GM12878 (cell line): ENCODE results near the gene SUPT3H. TPM values are rescaled to one million over a fixed set of nuclear protein-coding genes. Genes with fewer than 3 reads are reported as not detected.

Source experiments
- ATAC-seq: fragments of 200-7000 bp; cut with Tn5 transposase; 3 replicates; pipeline ENCODE4 v1.9.1; 2020; ENCODE audit warnings: mild to moderate bottlenecking, moderate library complexity
- BruUV-seq: library from RNA; stranded (reverse); fragments of 400-500 nt; replicated peaks from 2 replicates; lab custom pipeline; 2021; lab: Mats Ljungman, UMichigan
- CTCF ChIA-PET: fragments of 300-600 bp; sonication (Branson Sonifier 250); formaldehyde crosslinking; extraction: SDS; loops from one replicate; lab custom pipeline; 2021; ENCODE audit warnings: inconsistent platforms; lab: Yijun Ruan, JAX
- POLR2A ChIA-PET: fragments of 350-600 bp; formaldehyde crosslinking; extraction: SDS; loops from one replicate; lab custom pipeline; 2021; ENCODE audit warnings: inconsistent platforms; lab: Charles Lee
- RAD21 ChIA-PET: fragments of 300-600 bp; sonication (Branson Sonifier 250); formaldehyde crosslinking; loops from one replicate; lab custom pipeline; 2023; ENCODE audit warnings: antibody characterized with exemption; ENCODE audit not compliant: unreplicated experiment; lab: Charles Lee
- SMC1A ChIA-PET: fragments of 300-600 bp; sonication (Branson Sonifier 250); formaldehyde crosslinking; loops from one replicate; lab custom pipeline; 2023; ENCODE audit not compliant: unreplicated experiment, uncharacterized antibody; lab: Charles Lee
- DNase-seq: peaks from one replicate; pipeline ENCODE4 v3.0.0-alpha.2; 2011; ENCODE audit warnings: low read depth, low spot score
- FAIRE-seq: peaks from 3 replicates; lab custom pipeline; 2011; peaks lifted over from hg19 to GRCh38; lab: Jason Lieb, UNC
- H2AFZ ChIP-seq: 2 replicates; pipeline ENCODE4 v1.6.0; 2011; ENCODE audit warnings: low read depth, low read length, control low read depth; ENCODE audit not compliant: control insufficient read depth
- H3K27ac ChIP-seq: 2 replicates; pipeline ENCODE4 v1.5.1; 2011; ENCODE audit warnings: control low read depth; ENCODE audit not compliant: control insufficient read depth, insufficient read depth
- H3K27me3 ChIP-seq, 2 experiments: replicated peaks in 1 of 2; 2 replicates each; pipeline versions ENCODE4 v1.6.0 to v1.6.1; 2011; ENCODE audit warnings: low read length in 1 of 2; ENCODE audit not compliant: control insufficient read depth in 2 of 2, insufficient read depth in 2 of 2
- H3K36me3 ChIP-seq, 2 experiments: 2 replicates each; pipeline ENCODE4 v1.5.1; 2011; ENCODE audit warnings: low read length in 1 of 2; ENCODE audit not compliant: control insufficient read depth in 2 of 2, insufficient read depth in 2 of 2
- H3K4me1 ChIP-seq: 2 replicates; pipeline ENCODE4 v1.6.1; 2011; ENCODE audit warnings: mild to moderate bottlenecking, low read length, moderate library complexity, mixed read lengths; ENCODE audit not compliant: control insufficient read depth, insufficient read depth
- H3K4me2 ChIP-seq: 2 replicates; pipeline ENCODE4 v1.6.0; 2011; ENCODE audit warnings: control low read depth; ENCODE audit not compliant: control insufficient read depth, insufficient read depth
- H3K4me3 ChIP-seq: fragments of 200-600 bp; sonication (generic); 2 replicates; pipeline ENCODE4 v1.5.1; 2016
- H3K79me2 ChIP-seq: 2 replicates; pipeline ENCODE4 v1.6.0; 2011; ENCODE audit warnings: low read length; ENCODE audit not compliant: control insufficient read depth, insufficient read depth
- H3K9ac ChIP-seq: 2 replicates; pipeline ENCODE4 v1.8.0; 2011; ENCODE audit warnings: low read length, control low read depth, mixed read lengths; ENCODE audit not compliant: control insufficient read depth, insufficient read depth
- H3K9me3 ChIP-seq: replicated peaks from 3 replicates; pipeline ENCODE4 v1.5.1; 2011; ENCODE audit warnings: mild to moderate bottlenecking, low read length; ENCODE audit not compliant: control insufficient read depth, insufficient read depth
- H4K20me1 ChIP-seq: 2 replicates; pipeline ENCODE4 v1.6.0; 2011; ENCODE audit not compliant: control insufficient read depth, insufficient read depth
- BCL3 ChIP-seq: IDR thresholded peaks from 2 replicates; pipeline ENCODE4 v1.6.1; 2011; ENCODE audit warnings: borderline replicate concordance, low read depth, mild to moderate bottlenecking, moderate library complexity, low read length; ENCODE audit not compliant: insufficient read depth, poor library complexity, severe bottlenecking
- BMI1 ChIP-seq: fragments of 450-650 bp; IDR thresholded peaks from 2 replicates; pipeline ENCODE4 v1.6.1; 2016; ENCODE audit warnings: mild to moderate bottlenecking, moderate library complexity, borderline replicate concordance
- BRCA1 ChIP-seq: IDR thresholded peaks from 2 replicates; pipeline ENCODE4 v1.6.1; 2011; ENCODE audit warnings: low read depth, low read length, improper control_type of control experiment
- CBX5 ChIP-seq: sonication (generic); IDR thresholded peaks from 2 replicates; pipeline ENCODE4 v1.6.1; 2016; ENCODE audit warnings: low read depth, moderate library complexity, mild to moderate bottlenecking, inconsistent platforms
- CREM ChIP-seq: IDR thresholded peaks from 2 replicates; pipeline ENCODE4 v1.6.1; 2014; ENCODE audit warnings: antibody characterized with exemption, low read depth
- MXI1 ChIP-seq: fragments of 150-350 bp; IDR thresholded peaks from 2 replicates; pipeline ENCODE4 v1.6.1; 2011; ENCODE audit warnings: low read depth, mild to moderate bottlenecking, inconsistent platforms, low read length, improper control_type of control experiment
- SMAD5 ChIP-seq: IDR thresholded peaks from 2 replicates; pipeline ENCODE4 v1.6.1; 2016; ENCODE audit warnings: antibody characterized with exemption, low read depth
- SPI1 ChIP-seq: IDR thresholded peaks from 2 replicates; pipeline ENCODE4 v1.6.1; 2011; ENCODE audit warnings: low read depth, mild to moderate bottlenecking, low read length, moderate library complexity, borderline replicate concordance; ENCODE audit not compliant: insufficient read depth
- WGBS: methylation state at CpG from one replicate; pipeline ENCODE4 v1.1.6; 2016; ENCODE audit warnings: low lambda C conversion rate; ENCODE audit not compliant: insufficient replicate concordance, insufficient coverage; ENCODE audit errors: missing lambda C conversion rate; 5-methylcytosine and 5-hydroxymethylcytosine counted together
- in situ Hi-C: fragments of 300-500 bp; cut with MboI; formaldehyde crosslinking; loops from 9 replicates; pipeline ENCODE4 v1.14.3; 2018; ENCODE audit warnings: mixed read lengths
- intact Hi-C: fragments of 100-400 bp; cut with micrococcal nuclease; formaldehyde crosslinking; loops from one replicate; pipeline ENCODE4 v1.14.2; 2022; ENCODE audit not compliant: unreplicated experiment
- polyA plus RNA-seq, 11 experiments: library from polyadenylated mRNA; depleted of rRNA in 4 of 11; unstranded in 6 of 11; stranded (reverse) in 5 of 11; fragments of >200 nt; fragmentation: Nextera tagmentation in 4 of 11; fragmentation: Illumina TruSeq in 1 of 11; extraction: Ambion mirVana in 4 of 11; extraction: Trizol in 1 of 11; gene quantifications; 1 replicate in 1 of 11; 2 replicates in 10 of 11; pipeline versions ENCODE4 v1.2.1 to v1.2.3, GENCODE V29; 2011 to 2016; ENCODE audit warnings: inconsistent platforms in 2 of 11, missing spikeins in 2 of 11, low read depth in 1 of 11
- total RNA-seq, 4 experiments: library from RNA; depleted of rRNA in 3 of 4; stranded (reverse); fragments of >200 nt in 3 of 4; fragmentation: Illumina TruSeq in 1 of 4; extraction: Trizol in 1 of 4; gene quantifications; 2 replicates each; pipeline versions ENCODE4 v1.2.1 to v1.2.3, GENCODE V29; 2013 to 2021

SUPT3H gene
- total and polyA plus RNA-seq, 10 of the 15 experiments (the other 5 are each of a cell fraction or from before 2014, with no cell fraction given): 0.51 to 3.7 (median 2.0) TPM

- CTCF ChIA-PET: no interaction called here
- H3K27me3 ChIP-seq: no peaks in the 10 kb centered on the region
- no peak overlapping the region for H2AFZ ChIP-seq
- H3K4me3 ChIP-seq: no peak overlapping the region
- H3K9ac ChIP-seq: no peak overlapping the region
- H3K36me3 ChIP-seq: no peaks in the 10 kb centered on the region
- DNase-seq: no peak
- in situ Hi-C loops: no loop called here
- no peaks in the 10 kb centered on the region; the same call in 2 of the 3 replicates for H3K9me3 ChIP-seq
- intact Hi-C loops: no loop called here
- no peaks in the 10 kb centered on the region for H3K79me2 ChIP-seq
- TF ChIP-seq BMI1 (no peak), SMAD5 (no peak), SPI1 (no peak), MXI1 (no peak), BRCA1 (no peak), CREM (no peak), CBX5 (no peak), BCL3 (no peak)
- no peak for FAIRE-seq
- no peak for ATAC-seq
- no TSS peak for BruUV-seq
- RAD21 ChIA-PET: no interaction called here
- no peaks in the 10 kb centered on the region for H3K4me1 ChIP-seq
- POLR2A ChIA-PET: no interaction called here
- H3K27ac ChIP-seq: no peak overlapping the region
- H4K20me1 ChIP-seq: no peaks in the 10 kb centered on the region
- no peak overlapping the region for H3K4me2 ChIP-seq
- SMC1A ChIA-PET: interaction anchor here (1.0 to 2.6 kb wide), 3 partner anchors 13 to 29 kb away, joined by 3 to 7 read pairs (median 4); no protein-coding TSS in a partner anchor
- WGBS: 55% methylated on average over 10 of the region's 10 CpGs
These were observed 479.3 kb downstream of the SUPT3H start for GRCh38 chr6:44898296-44898930.
